Effector memory CD4-positive, alpha-beta T cell (primary cell): ENCODE data around the gene ERAS.

Source experiments
- DNase-seq, 3 donors: peaks; one replicate each; pipeline ENCODE4 v3.0.0-alpha.2; 2020
- H3K27ac ChIP-seq: 2 replicates; pipeline ENCODE4 v1.7.0; 2013; ENCODE audit warnings: mild to moderate bottlenecking, low read length, moderate library complexity; ENCODE audit not compliant: insufficient read depth, poor library complexity, severe bottlenecking
- H3K27me3 ChIP-seq: replicated peaks from 2 replicates; pipeline ENCODE4 v1.7.0; 2013; ENCODE audit warnings: mild to moderate bottlenecking, low read length; ENCODE audit not compliant: insufficient read depth, control insufficient read depth, poor library complexity, severe bottlenecking
- H3K36me3 ChIP-seq: 2 replicates; pipeline ENCODE4 v1.7.0; 2013; ENCODE audit warnings: mild to moderate bottlenecking, low read length, moderate library complexity; ENCODE audit not compliant: control insufficient read depth, insufficient read depth
- H3K4me1 ChIP-seq: 2 replicates; pipeline ENCODE4 v1.7.0; 2013; ENCODE audit warnings: low read length, mild to moderate bottlenecking; ENCODE audit not compliant: control insufficient read depth, insufficient read depth, poor library complexity, severe bottlenecking
- H3K4me3 ChIP-seq: 2 replicates; pipeline ENCODE4 v1.7.0; 2013; ENCODE audit warnings: low read length, low read depth, mild to moderate bottlenecking; ENCODE audit not compliant: insufficient read depth, poor library complexity, severe bottlenecking
- H3K9me3 ChIP-seq: 2 replicates; pipeline ENCODE4 v1.7.0; 2013; ENCODE audit warnings: mild to moderate bottlenecking, low read length, moderate library complexity; ENCODE audit not compliant: control insufficient read depth
- total RNA-seq, 3 donors: gene quantifications; one replicate each; lab custom pipeline; 2026; lab: John Stamatoyannopoulos, UW

Gene ERAS
- total RNA-seq: 0 to 0.09 (median 0) reads per million in 3 donors

- H3K9me3 ChIP-seq: no peaks in the 10 kb centered on the region
- no peak within 1 kb of the TSS for H3K27ac ChIP-seq
- no peak within 1 kb of the TSS for H3K4me3 ChIP-seq
- peaks cover 3% of the 10 kb centered on the region for H3K4me1 ChIP-seq
- H3K36me3 ChIP-seq: no peaks in the 10 kb centered on the region
- DNase-seq: no peak
- no peaks in the 10 kb centered on the region for H3K27me3 ChIP-seq
These were observed at the start of gene ERAS for GRCh38 chrX:48826135-48826875. Gene ERAS (plus strand): TSS chrX:48826513. CDS start chrX:48829124, 2,611 bp downstream.

GRCh38 chrX:48776818-48777439, 49.4 kb upstream of the ERAS start:
- DNase-seq: no peak

GRCh38 chrX:48779399-48779798, 46.9 kb upstream of the ERAS start:
- H3K27me3 ChIP-seq: no peaks in the 10 kb centered on the region
- H3K4me3 ChIP-seq: no peak overlapping the region
- no peak overlapping the region for H3K27ac ChIP-seq
- no peaks in the 10 kb centered on the region for H3K36me3 ChIP-seq
- H3K9me3 ChIP-seq: no peaks in the 10 kb centered on the region
- H3K4me1 ChIP-seq: no peaks in the 10 kb centered on the region
- no peak for DNase-seq

More at GRCh38 chrX:48776818-48777439, 49.4 kb upstream of the ERAS start:
- H3K27me3 ChIP-seq: no peaks in the 10 kb centered on the region
- H3K36me3 ChIP-seq: no peaks in the 10 kb centered on the region
- H3K4me1 ChIP-seq: no peaks in the 10 kb centered on the region
- H3K4me3 ChIP-seq: no peak overlapping the region
- H3K9me3 ChIP-seq: no peaks in the 10 kb centered on the region
- no peak overlapping the region for H3K27ac ChIP-seq

- H3K4me1 ChIP-seq: no peaks in the 10 kb centered on the region
- H3K4me3 ChIP-seq: no peak overlapping the region
- H3K27ac ChIP-seq: no peak overlapping the region
- no peaks in the 10 kb centered on the region for H3K36me3 ChIP-seq
- H3K27me3 ChIP-seq: no peaks in the 10 kb centered on the region
- DNase-seq: no peak
- H3K9me3 ChIP-seq: no peaks in the 10 kb centered on the region
These were observed 44.6 kb upstream of the ERAS start for GRCh38 chrX:48781705-48782104.

GRCh38 chrX:48782216-48782615, 44.1 kb upstream of the ERAS start:
- no peaks in the 10 kb centered on the region for H3K4me1 ChIP-seq

GRCh38 chrX:48782795-48783194, 43.5 kb upstream of the ERAS start:
- H3K4me1 ChIP-seq: no peaks in the 10 kb centered on the region
- no peaks in the 10 kb centered on the region for H3K36me3 ChIP-seq
- DNase-seq: no peak
- H3K9me3 ChIP-seq: no peaks in the 10 kb centered on the region
- H3K27me3 ChIP-seq: no peaks in the 10 kb centered on the region
- H3K27ac ChIP-seq: no peak overlapping the region
- no peak overlapping the region for H3K4me3 ChIP-seq

More at GRCh38 chrX:48782216-48782615, 44.1 kb upstream of the ERAS start:
- Histone ChIP-seq H3K4me3 (no peak overlapping the region), H3K36me3 (no peaks in the 10 kb centered on the region), H3K9me3 (no peaks in the 10 kb centered on the region), H3K27ac (no peak overlapping the region), H3K27me3 (no peaks in the 10 kb centered on the region)
- no peak for DNase-seq

GRCh38 chrX:48784726-48785125, 41.6 kb upstream of the ERAS start:
- DNase-seq: no peak
- H3K4me1 ChIP-seq: no peaks in the 10 kb centered on the region
- H3K27me3 ChIP-seq: no peaks in the 10 kb centered on the region
- no peaks in the 10 kb centered on the region for H3K9me3 ChIP-seq
- no peaks in the 10 kb centered on the region for H3K36me3 ChIP-seq
- H3K27ac ChIP-seq: no peak overlapping the region
- no peak overlapping the region for H3K4me3 ChIP-seq

- Histone ChIP-seq H3K36me3 (no peaks in the 10 kb centered on the region), H3K27me3 (no peaks in the 10 kb centered on the region), H3K9me3 (no peaks in the 10 kb centered on the region), H3K4me3 (no peak overlapping the region), H3K4me1 (no peaks in the 10 kb centered on the region), H3K27ac (no peak overlapping the region)
- DNase-seq: no peak
These were observed 41.1 kb upstream of the ERAS start for GRCh38 chrX:48785186-48785539.

GRCh38 chrX:48785540-48786214, 40.6 kb upstream of the ERAS start:
- H3K27ac ChIP-seq: no peak overlapping the region
- H3K9me3 ChIP-seq: no peaks in the 10 kb centered on the region
- no peaks in the 10 kb centered on the region for H3K4me1 ChIP-seq
- no peaks in the 10 kb centered on the region for H3K27me3 ChIP-seq
- no peaks in the 10 kb centered on the region for H3K36me3 ChIP-seq
- no peak for DNase-seq
- H3K4me3 ChIP-seq: no peak overlapping the region

- H3K4me3 ChIP-seq: no peak within 1 kb of the TSS
These were observed 39.9 kb upstream of the ERAS start, which contains the start of gene GATA1 for GRCh38 chrX:48786341-48786800. Gene GATA1 (plus strand): TSS chrX:48786590. CDS start chrX:48791110, 4,520 bp downstream.

More at GRCh38 chrX:48786341-48786800, 39.9 kb upstream of the ERAS start, which contains the start of gene GATA1:
- no peaks in the 10 kb centered on the region for H3K4me1 ChIP-seq
- H3K27ac ChIP-seq: no peak within 1 kb of the TSS
- H3K9me3 ChIP-seq: no peaks in the 10 kb centered on the region
- H3K27me3 ChIP-seq: no peaks in the 10 kb centered on the region
- no peak for DNase-seq
- H3K36me3 ChIP-seq: no peaks in the 10 kb centered on the region
